Cardiac muscle cell (in vitro differentiated cells and primary cell): ENCODE data around the gene LHFPL6. TPM values are rescaled to one million over a fixed set of nuclear protein-coding genes. Genes with fewer than 3 reads are reported as not detected.

Source experiments
- DNase-seq, 2 donors: peaks; one replicate each; pipeline versions ENCODE4 v3.0.0 to v3.0.0-alpha.2; 2010 to 2017; ENCODE audit warnings: low read depth in 1 of 2, low spot score in 1 of 2
- H3K27ac ChIP-seq: fragments of 200-600 bp; sonication (generic); 2 replicates; pipeline ENCODE4 v1.5.1; 2016
- H3K27me3 ChIP-seq: fragments of 200-600 bp; sonication (generic); 2 replicates; pipeline ENCODE4 v1.6.0; 2016; ENCODE audit warnings: control low read depth
- H3K36me3 ChIP-seq: fragments of 200-600 bp; sonication (generic); 2 replicates; pipeline ENCODE4 v1.5.1; 2016; ENCODE audit warnings: control low read depth
- H3K4me1 ChIP-seq: fragments of 200-600 bp; sonication (generic); 2 replicates; pipeline ENCODE4 v1.8.1; 2017; ENCODE audit warnings: low read depth, mild to moderate bottlenecking, mixed run types
- H3K4me3 ChIP-seq: fragments of 200-600 bp; sonication (generic); 2 replicates; pipeline ENCODE4 v1.5.1; 2016; ENCODE audit warnings: mild to moderate bottlenecking
- H3K9me3 ChIP-seq: fragments of 200-600 bp; sonication (generic); 2 replicates; pipeline ENCODE4 v1.5.1; 2017; ENCODE audit warnings: low read depth, mild to moderate bottlenecking, control low read depth
- CTCF ChIP-seq: IDR thresholded peaks from 2 replicates; pipeline ENCODE4 v1.5.1; 2012; ENCODE audit warnings: low read depth, mild to moderate bottlenecking, low read length
- polyA plus RNA-seq: library from polyadenylated mRNA; unstranded; fragments of >200 nt; fragmentation: Nextera tagmentation; extraction: Ambion mirVana; gene quantifications from 2 replicates; pipeline ENCODE4 v1.2.1, GENCODE V29; 2016
- total RNA-seq: library from RNA; depleted of rRNA; stranded (reverse); fragments of >200 nt; gene quantifications from 2 replicates; pipeline ENCODE4 v1.2.3, GENCODE V29; 2016

Gene LHFPL6
- total and polyA plus RNA-seq, 2 experiments from 2014 or later: 10.0 to 19.2 TPM

GRCh38 chr13:39490136-39490535 lies 112.9 kb downstream of the LHFPL6 start:
- H3K27me3 ChIP-seq: no peaks in the 10 kb centered on the region
- H3K4me3 ChIP-seq: no peak overlapping the region
- no peaks in the 10 kb centered on the region for H3K36me3 ChIP-seq
- TF ChIP-seq CTCF: no peak
- no peaks in the 10 kb centered on the region for H3K4me1 ChIP-seq
- no peak for DNase-seq
- no peak overlapping the region for H3K27ac ChIP-seq
- no peaks in the 10 kb centered on the region for H3K9me3 ChIP-seq

GRCh38 chr13:39486758-39487157 lies 116.2 kb downstream of the LHFPL6 start:
- Histone ChIP-seq H3K27me3 (no peaks in the 10 kb centered on the region), H3K9me3 (no peaks in the 10 kb centered on the region), H3K4me1 (no peaks in the 10 kb centered on the region), H3K4me3 (no peak overlapping the region), H3K36me3 (no peaks in the 10 kb centered on the region), H3K27ac (no peak overlapping the region)
- no peak for DNase-seq
- TF ChIP-seq CTCF: no peak

- H3K27ac ChIP-seq: no peak overlapping the region
- no peaks in the 10 kb centered on the region for H3K4me1 ChIP-seq
- no peaks in the 10 kb centered on the region for H3K36me3 ChIP-seq
- H3K9me3 ChIP-seq: no peaks in the 10 kb centered on the region
- peak in 1 of 2 donors; percentile 35 for DNase-seq
- no peak for TF ChIP-seq CTCF
- no peak overlapping the region for H3K4me3 ChIP-seq
- no peaks in the 10 kb centered on the region for H3K27me3 ChIP-seq
Observed at GRCh38 chr13:39485314-39485700, 117.7 kb downstream of the LHFPL6 start.

GRCh38 chr13:39484506-39485313 lies 118.3 kb downstream of the LHFPL6 start:
- Histone ChIP-seq H3K4me3 (no peak overlapping the region), H3K9me3 (no peaks in the 10 kb centered on the region), H3K36me3 (no peaks in the 10 kb centered on the region), H3K4me1 (no peaks in the 10 kb centered on the region), H3K27me3 (no peaks in the 10 kb centered on the region), H3K27ac (no peak overlapping the region)
- peak in 1 of 2 donors; percentile 66 for DNase-seq
- TF ChIP-seq CTCF: no peak

- no peak for TF ChIP-seq CTCF
Observed at GRCh38 chr13:39483326-39483725, 119.7 kb downstream of the LHFPL6 start.

More at GRCh38 chr13:39483326-39483725, 119.7 kb downstream of the LHFPL6 start:
- H3K36me3 ChIP-seq: no peaks in the 10 kb centered on the region
- no peak overlapping the region for H3K4me3 ChIP-seq
- H3K27me3 ChIP-seq: no peaks in the 10 kb centered on the region
- no peaks in the 10 kb centered on the region for H3K4me1 ChIP-seq
- no peaks in the 10 kb centered on the region for H3K9me3 ChIP-seq
- DNase-seq: no peak
- H3K27ac ChIP-seq: no peak overlapping the region
